NCI-H128 (cell line): ENCODE results near the gene C7orf57.

Experiments
- DNase-seq: peaks from one replicate; lab custom pipeline; 2025; ENCODE audit not compliant: unreplicated experiment; lab: John Stamatoyannopoulos, UW

The C7orf57 gene

GRCh38 chr7:48083114-48083830 lies 47.9 kb downstream of the C7orf57 start:
- DNase-seq: no peak

- DNase-seq: no peak
These were observed 49.5 kb downstream of the C7orf57 start for GRCh38 chr7:48084727-48085432.

DNA sequence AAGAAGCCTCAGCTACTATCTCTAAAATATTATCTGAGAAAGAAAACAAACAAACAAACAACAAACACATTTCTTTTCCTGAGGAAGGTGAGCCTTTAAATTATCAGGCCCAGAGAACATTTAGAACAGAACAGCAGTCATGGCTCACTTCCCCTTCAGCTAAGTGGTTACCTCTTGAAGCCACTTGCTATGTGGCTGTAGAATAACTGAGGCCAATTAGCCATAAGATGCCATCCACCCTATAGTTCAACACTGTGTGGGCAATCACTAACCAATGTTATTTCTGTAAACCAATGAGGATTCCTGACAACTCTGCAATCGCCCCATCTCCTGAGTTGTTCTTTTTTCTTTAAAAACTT lies 50.1 kb downstream of the C7orf57 start:
- DNase-seq: no peak

- no peak for DNase-seq
These were observed 50.6 kb downstream of the C7orf57 start for GRCh38 chr7:48085942-48086341.

GRCh38 chr7:48087349-48087748 lies 52.0 kb downstream of the C7orf57 start:
- DNase-seq: no peak

DNA sequence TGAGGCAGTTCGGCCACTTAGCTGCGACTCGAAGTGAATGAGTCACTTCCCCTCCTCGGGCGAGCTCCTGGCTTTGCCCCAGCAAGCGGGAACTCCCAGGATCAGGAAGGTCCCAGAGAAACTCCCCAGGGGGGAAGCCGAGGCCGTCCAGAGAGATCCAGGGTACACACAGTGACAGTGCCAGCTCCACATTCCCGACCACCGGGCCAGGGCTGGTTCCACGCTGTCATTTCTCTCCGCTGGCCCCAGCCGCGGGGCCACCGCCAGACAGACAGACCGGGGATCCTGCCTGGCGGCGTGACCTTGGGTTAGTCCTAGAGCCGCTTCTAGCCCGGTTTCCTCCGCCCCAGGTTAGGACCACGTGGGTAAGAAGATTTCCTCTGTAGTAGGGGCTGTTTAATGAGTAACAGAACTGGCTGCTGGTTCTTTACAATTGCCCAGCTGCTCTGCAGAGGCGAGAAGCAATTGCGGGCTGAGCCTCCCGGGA lies 53.3 kb downstream of the C7orf57 start:
- DNase-seq: no peak

DNA sequence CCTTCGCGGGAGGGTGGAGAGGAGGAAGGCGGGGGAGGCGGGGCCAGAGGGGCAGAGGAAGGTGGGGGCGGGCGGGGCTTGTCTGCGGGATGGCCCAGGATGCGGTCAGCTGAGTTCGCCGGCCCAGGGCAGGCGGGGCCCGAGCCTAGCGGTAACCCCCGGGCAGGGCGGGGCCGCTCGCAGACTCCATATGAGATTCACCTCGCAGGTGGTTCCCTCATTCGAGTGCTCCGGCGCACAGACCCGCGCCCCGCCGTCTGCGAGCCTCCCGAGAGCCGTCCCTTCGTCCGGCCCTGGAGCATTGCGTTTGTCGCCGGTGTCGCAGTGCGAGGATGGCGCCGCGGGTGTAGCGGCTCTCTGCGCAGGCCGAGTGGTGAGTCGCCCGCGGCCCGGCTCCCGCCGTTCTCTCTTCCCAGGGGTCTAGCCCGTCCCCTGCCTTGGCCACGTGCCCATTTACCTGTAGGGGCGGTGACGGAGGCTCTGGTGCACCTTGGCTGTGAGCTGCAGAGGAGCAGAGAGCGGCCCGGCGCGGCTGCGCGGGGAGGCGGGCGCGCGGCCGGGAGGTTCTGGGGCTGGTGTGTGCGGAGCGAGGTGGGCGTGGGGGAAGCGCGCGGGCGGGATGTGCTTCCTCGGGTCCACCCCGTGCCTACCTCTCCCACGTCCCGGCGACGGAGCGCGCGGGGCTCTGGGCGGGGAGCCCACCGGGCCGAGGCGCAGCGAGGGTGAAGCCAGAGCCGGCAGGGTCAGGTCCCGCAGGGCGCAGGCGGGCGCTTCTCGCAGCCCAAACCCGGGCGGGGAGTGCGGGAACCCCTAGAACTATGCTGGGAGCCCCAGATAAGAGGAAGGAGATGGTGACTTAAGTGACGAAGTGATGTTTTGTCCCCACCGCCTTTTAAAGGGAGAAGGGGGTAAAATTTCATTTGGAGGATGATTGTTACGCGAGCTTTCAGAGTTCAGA lies 54.0 kb downstream of the C7orf57 start, which contains the start of gene UPP1:
Gene UPP1, plus strand, starts transcription at position 220 of the 958 bp plus-strand sequence. CDS start 5,519 bp downstream, outside the sequence.
- peak; percentile 12 for DNase-seq

GRCh38 chr7:48090095-48090805 lies 54.9 kb downstream of the C7orf57 start:
- DNase-seq: no peak

DNA sequence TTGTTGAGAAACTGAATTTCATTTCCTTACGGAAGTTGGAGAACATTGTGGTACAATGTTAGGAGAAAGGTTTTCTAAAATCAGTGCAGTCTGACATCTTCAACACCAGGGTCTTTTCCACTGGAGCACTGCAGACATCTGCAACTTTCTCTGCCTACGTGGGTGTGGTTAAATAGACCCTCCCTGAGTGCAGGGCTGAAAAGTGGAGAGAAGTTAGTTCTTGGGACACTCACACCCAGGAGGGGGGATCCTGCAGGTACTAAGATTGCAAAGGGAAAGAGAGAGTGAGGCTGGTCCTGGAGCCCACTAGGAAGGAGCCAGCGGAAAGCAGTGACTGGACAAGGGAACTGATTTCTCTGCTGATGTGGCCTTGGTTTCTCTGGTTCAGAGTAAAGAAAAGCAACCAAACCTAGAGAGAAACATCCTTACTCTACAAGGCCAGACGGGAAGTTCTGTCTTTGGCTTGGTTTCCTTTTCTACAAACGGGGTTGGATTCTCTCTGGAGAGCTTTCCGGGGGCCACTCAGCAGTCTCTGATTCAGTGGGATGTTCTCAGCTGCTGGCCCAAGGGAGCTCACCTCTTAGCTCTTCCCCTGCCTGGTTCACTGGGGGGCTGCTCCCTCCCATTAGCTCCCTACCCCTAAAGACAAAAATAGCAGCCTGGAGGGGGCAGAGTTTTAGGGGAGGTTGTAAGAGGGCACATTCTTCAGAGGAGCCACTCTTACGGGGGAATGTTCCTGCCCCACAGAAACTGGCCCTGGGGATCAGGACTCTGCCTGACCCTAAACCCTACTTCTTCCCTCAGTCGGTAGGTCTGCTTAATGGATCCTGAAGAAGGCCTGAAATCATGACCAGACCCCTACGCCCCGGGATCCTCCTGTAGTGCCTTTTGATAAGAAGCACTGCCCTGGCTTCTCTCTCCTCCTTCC lies 56.4 kb downstream of the C7orf57 start:
- no peak for DNase-seq

GRCh38 chr7:48094861-48095293 lies 59.5 kb downstream of the C7orf57 start:
- no peak for DNase-seq

DNA sequence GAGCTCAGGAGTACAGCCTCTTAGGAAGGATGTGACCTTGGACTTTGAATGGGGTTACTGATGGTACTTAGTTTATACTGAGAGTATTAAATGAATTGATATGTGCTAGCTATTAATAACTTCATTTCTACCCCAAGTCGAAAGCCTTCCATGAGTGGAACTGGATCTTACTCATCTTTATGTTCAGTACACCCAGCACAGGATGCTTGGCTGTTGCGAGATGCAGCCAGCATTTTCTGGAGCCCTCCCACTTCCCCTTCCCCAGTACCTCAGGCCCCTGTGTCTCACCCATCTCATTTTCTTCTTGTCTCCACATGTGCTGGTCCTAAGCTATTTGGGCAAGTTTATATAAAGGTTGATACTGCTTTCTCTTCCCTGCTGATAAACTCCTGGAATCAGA lies 60.9 kb downstream of the C7orf57 start:
- DNase-seq: no peak

DNA sequence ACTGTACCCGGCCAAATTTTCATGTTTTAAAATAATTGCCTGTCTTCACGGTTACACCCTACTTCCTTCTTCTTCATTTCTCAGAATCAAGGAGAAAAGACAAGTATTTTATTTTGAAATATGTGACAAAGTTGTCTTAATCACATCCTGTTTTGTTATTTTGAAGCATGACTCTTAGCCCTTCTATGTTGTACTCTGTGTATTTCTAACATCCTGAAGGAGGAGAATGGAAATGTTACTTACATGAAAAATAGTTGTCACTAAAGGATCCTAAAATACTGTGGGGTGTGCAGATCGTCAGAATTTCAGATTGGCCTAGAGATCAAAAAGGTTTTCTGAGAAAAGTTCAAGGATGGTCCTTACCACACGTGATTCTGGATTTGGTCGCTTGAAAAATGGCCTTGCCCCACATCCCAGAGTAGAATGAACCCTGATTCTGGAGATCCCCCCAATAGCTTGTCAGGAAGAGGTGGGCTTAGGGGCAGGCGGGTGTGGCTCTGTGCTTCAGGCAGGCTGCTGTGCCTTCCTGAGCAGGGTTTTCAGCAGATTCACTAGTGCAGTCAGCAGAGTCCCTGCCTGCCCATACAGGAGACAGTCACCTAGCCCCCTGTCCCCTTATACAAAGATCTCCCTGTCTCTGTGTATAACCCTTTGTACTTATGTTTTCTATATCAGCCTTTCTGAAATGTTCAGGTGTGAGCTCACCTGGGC lies 62.3 kb downstream of the C7orf57 start:
- DNase-seq: no peak

DNA sequence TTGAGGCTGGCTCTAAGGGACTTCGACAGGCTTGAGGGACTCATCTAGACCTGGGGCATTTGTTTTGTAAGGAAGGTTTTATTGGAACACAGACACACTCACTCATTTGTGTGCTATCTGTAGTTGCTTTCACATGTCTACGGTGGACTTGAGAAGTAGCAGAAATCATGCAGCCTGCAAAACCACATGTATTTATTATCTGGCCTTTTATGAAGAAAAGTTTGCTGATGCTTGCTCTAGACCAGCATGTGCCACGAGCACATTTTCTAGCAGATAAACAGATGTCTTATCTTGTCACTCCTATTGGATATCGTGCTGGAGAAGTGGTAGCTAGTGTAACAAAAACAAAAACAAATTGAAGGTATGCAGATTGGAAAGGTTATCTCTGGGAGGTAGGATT lies 63.5 kb downstream of the C7orf57 start:
- no peak for DNase-seq

DNA sequence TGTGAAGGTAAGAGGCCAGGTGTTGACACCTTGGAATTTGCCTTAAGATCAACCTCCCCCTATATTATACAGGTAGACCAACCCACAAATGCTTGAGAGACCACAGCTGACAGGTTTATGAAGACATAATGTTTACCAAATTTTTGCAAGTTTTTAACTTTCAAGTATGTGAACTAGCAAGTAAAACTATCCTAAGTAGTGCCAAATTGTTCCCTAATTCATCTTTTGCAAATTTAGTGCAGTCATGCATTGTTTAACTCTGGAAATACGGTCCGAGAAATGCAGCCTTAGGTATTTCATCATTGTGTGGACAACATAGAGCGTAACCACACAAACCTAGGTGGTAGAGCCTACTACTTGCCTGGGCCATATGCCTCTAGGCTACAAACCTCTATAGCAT lies 64.4 kb downstream of the C7orf57 start:
- DNase-seq: no peak

DNA sequence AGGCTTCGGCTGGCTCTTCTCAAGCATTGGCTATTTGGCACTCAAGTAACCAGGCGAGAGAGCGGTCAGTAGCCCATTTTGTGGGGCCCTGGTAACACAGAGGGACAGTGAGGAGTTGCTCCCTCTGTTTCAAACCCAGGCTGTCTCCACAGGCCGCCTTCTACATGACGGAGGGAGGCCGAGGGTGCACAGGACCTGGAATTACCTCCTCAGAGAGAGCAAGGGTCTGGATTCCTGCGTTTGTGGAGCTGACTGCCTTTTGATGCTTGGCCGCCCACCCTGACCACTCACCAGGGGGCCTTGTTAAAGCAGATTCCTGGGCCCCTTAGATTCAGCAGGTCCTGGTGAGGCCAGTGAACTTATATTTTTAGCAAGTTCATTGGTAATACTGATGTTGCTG lies 66.0 kb downstream of the C7orf57 start:
- no peak for DNase-seq

DNA sequence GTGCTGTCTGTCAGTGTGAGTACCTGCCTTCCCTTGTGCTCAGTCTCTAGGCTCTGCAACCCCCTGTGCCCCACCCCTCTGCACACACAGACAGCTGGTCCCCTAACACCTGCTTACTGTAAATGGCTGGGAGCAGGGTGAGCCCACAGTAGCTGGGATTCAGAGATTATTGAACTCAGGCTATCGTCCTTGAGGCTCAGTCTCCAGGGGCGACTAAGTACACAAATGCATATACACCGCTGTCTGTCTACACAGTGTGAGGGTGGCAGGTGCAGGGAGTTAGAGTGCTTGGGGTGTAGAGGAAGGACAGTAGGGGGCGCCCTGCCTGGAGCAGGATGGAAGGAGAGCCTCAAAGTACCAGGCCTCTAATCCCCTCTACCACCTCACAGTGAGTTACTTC lies 66.6 kb downstream of the C7orf57 start:
- DNase-seq: no peak

DNA sequence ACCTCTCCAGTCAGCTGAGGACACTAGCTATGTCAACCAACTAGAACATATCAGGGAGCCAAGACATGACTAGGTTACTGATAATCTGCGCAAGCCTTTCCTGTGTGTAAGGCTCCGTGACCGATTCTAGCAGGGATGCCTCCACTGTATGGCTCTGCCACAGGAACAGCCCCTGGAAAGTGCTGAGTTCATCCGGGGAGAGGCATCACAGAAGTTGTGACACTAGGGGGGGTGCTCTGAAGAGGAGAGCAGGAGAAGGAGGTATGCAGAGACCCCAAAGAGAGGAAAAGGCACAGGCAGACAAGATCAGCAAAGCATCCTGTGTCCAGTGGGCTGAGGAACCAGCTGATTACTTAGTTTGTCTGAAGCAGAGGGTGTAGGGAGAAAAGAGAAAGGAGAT lies 67.2 kb downstream of the C7orf57 start:
- no peak for DNase-seq

GRCh38 chr7:48105045-48105444 lies 69.7 kb downstream of the C7orf57 start:
- no peak for DNase-seq
